GM18498 (cell line): Measurements from ENCODE around the gene KLK7.
"Not testable (repeated sequence)": the region's sequence is repeated elsewhere in the genome, so short reads cannot be mapped to it uniquely, and the experiment has no call there.

ENCODE experiments used
- ATAC-seq: cut with Tn5 transposase; IDR thresholded peaks from one replicate; pipeline ENCODE4 v1.9.1; 2021; ENCODE audit warnings: mild to moderate bottlenecking, moderate library complexity; ENCODE audit not compliant: unreplicated experiment

KLK7 gene

GRCh38 chr19:51012661-51013190 lies 29.0 kb upstream of the KLK7 start:
- ATAC-seq: no peak

- no peak for ATAC-seq
These were observed 26.5 kb upstream of the KLK7 start for GRCh38 chr19:51010066-51010795.

GRCh38 chr19:51009061-51009891 lies 25.6 kb upstream of the KLK7 start:
- ATAC-seq: no peak

- ATAC-seq: no peak
These were observed 23.8 kb upstream of the KLK7 start for GRCh38 chr19:51007488-51007887.

- ATAC-seq: no peak
These were observed 22.7 kb upstream of the KLK7 start for GRCh38 chr19:51006406-51006805.

GRCh38 chr19:51005248-51005647 lies 21.5 kb upstream of the KLK7 start:
- ATAC-seq: no peak

GRCh38 chr19:51003316-51003715 lies 19.6 kb upstream of the KLK7 start:
- no peak for ATAC-seq

- no peak for ATAC-seq
These were observed 19.0 kb upstream of the KLK7 start for GRCh38 chr19:51002542-51003311.

GRCh38 chr19:51002089-51002532 lies 18.4 kb upstream of the KLK7 start:
- ATAC-seq: no peak

- ATAC-seq: no peak
These were observed 17.8 kb upstream of the KLK7 start, which contains the start of gene KLK8 for GRCh38 chr19:51001515-51001914. Gene KLK8 (minus strand): TSS chr19:51001604. CDS start chr19:51001167, 437 bp downstream.

- ATAC-seq: no peak
These were observed 17.3 kb upstream of the KLK7 start for GRCh38 chr19:51000981-51001380.

GRCh38 chr19:51000426-51000825 lies 16.7 kb upstream of the KLK7 start:
- ATAC-seq: no peak

GRCh38 chr19:50998686-50999085 lies 15.0 kb upstream of the KLK7 start:
- ATAC-seq: no peak

GRCh38 chr19:50998061-50998460 lies 14.3 kb upstream of the KLK7 start:
- no peak for ATAC-seq

GRCh38 chr19:50994129-50994528 lies 10.4 kb upstream of the KLK7 start:
- ATAC-seq: no peak

GRCh38 chr19:50992666-50993035 lies 8.9 kb upstream of the KLK7 start:
- no peak for ATAC-seq

GRCh38 chr19:50984416-50984815 lies 699 bp upstream of the KLK7 start:
- ATAC-seq: not testable (repeated sequence)

- no peak for ATAC-seq
These were observed 1.5 kb downstream of the KLK7 start for GRCh38 chr19:50982186-50982585.

- ATAC-seq: no peak
These were observed 2.0 kb downstream of the KLK7 start for GRCh38 chr19:50981587-50982146.

- ATAC-seq: no peak
These were observed 3.5 kb downstream of the KLK7 start for GRCh38 chr19:50980208-50980607.

- ATAC-seq: no peak
These were observed 4.0 kb downstream of the KLK7 start for GRCh38 chr19:50979758-50980157.
